Measurements from ENCODE around the gene TEX19. TPM values are rescaled to one million over a fixed set of nuclear protein-coding genes. Genes with fewer than 3 reads are reported as not detected.
"Not testable (repeated sequence)": the region's sequence is repeated elsewhere in the genome, so short reads cannot be mapped to it uniquely, and the experiment has no call there.

Gene TEX19
- total RNA-seq, 2 donors from 2014 or later = not detected

DNA sequence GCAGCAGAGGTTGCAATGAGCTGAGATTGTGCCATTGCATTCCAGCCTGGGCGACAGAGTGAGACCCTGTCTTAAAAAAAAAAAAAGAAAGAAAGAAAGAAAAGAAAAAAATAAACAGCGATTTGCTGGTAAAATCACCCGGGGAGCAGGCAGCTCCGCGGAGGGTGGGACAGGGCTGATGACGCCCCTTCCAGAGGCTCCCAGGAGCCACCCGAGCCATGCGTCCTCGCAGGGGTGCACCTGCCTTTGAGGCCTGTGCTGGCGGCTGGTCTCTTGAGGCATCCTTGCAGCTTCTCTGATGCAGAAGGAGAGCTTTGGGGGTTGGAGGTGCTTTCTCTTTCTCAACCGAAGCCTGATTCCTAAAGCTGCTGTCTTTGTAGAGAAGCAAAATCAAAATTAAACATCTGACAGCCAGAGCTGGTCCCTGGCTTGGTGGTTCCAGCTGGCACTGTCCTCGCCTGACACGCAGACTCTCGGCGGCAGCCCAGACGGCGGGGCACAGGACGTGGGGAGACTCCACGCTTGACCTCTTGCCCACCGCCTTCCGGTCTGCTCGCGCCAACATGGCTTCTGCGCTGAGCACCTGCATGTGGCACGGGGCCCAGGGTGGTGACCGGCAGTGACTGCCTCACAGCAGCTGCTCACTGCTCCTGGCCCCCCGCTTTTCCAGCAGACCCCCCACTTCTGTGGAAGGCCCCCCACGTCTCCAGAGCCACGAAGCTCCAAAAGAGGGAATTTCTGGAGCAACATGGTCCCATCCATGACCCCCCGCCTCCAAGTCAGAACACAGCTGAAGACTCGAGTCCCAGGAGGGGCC is 19.1 kb downstream of the TEX19 start:
- no peak overlapping the region for H3K4me3 Mint-ChIP-seq
- no peak overlapping the region for H3K27ac Mint-ChIP-seq
- no peaks in the 10 kb centered on the region for H3K9me3 Mint-ChIP-seq
- H3K36me3 Mint-ChIP-seq = no peaks in the 10 kb centered on the region
- H3K27me3 Mint-ChIP-seq = peaks cover 15 to 21% of the 10 kb centered on the region in 2 donors
- DNase-seq (ENCODE audit: low spot score) = no peak
- peaks cover 9 to 12% of the 10 kb centered on the region in 2 donors for H3K4me1 Mint-ChIP-seq (ENCODE audit: low read depth in 2 of 2)
- no peak for ATAC-seq

DNA sequence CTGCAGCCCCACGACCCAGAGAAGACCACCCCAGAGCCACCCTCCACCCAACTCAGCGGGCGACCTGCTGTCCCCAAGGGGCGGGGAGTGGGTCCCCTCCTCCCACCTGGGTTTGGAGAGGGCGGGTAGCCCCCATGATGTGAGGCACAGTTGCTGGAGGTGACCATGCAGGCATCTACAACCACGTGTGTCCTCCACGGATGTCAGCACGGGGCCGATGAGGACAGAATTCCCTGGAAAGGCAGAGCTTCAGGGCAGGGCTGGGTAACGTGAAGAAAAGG is 19.6 kb downstream of the TEX19 start:
- Mint-ChIP-seq H3K36me3 (no peaks in the 10 kb centered on the region), H3K27ac (no peak overlapping the region), H3K4me3 (no peak overlapping the region), H3K4me1 (ENCODE audit: low read depth in 2 of 2) (peaks cover 9 to 12% of the 10 kb centered on the region in 2 donors), H3K27me3 (peaks cover 9 to 18% of the 10 kb centered on the region in 2 donors), H3K9me3 (no peaks in the 10 kb centered on the region)
- DNase-seq (ENCODE audit: low spot score) (no peak), ATAC-seq (no peak)

DNA sequence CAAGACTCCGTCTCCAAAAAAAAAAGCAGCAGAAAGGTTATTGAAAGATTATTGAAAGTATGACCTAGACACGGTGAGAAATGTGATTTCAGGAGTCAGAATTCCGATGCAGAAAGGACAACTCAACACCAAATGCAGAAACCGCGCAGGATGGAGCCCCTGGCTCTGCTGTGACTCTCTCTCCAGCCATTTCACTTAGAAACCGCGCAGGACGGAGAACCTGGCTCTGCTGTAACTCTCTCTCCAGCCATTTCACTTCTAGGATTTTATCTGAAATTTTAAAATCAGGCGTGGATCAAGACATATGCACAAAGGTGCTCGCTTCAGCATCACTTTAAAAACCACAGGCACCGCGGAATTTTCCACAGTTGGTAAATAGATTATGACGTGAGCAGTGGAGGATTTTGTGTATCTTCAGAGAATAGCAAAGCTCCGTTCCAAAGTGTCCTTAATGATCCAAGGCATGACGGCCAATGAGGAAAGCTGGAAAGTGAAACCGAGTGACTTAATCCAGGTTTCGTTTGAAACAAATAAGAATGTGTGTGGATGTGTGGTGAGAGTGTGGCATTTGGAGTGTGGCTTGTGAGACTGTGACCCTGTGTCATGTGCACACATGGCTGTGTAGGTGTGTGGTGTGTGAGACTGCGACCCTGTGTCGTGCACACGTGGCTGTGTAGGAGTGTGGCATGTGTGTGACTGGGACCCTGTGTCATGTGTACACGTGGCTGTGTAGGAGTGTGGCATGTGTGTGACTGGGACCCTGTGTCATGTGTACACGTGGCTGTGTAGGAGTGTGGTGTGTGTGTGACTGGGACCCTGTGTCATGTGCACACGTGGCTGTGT is 22.0 kb downstream of the TEX19 start:
- Mint-ChIP-seq H3K27me3 (peaks cover 8 to 14% of the 10 kb centered on the region in 2 donors), H3K27ac (no peak overlapping the region), H3K4me1 (ENCODE audit: low read depth in 2 of 2) (peaks cover 9 to 12% of the 10 kb centered on the region in 2 donors), H3K4me3 (no peak overlapping the region), H3K9me3 (no peaks in the 10 kb centered on the region), H3K36me3 (no peaks in the 10 kb centered on the region)
- DNase-seq (ENCODE audit: low spot score) (no peak), ATAC-seq (no peak)

DNA sequence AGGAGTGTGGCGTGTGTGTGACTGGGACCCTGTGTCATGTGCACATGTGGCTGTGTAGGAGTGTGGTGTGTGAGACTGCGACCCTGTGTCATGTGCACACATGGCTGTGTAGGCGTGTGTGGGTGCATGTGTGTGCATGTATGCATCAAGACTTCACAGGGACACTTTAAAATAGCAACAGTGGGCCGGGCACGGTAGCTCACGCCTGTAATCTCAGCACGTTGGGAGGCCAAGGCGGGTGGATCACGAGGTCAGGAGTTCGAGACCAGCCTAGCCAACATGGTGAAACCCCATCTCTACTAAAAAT is 22.6 kb downstream of the TEX19 start:
- H3K27me3 Mint-ChIP-seq = peaks cover 8 to 14% of the 10 kb centered on the region in 2 donors
- H3K4me1 Mint-ChIP-seq (ENCODE audit: low read depth in 2 of 2) = peaks cover 9 to 12% of the 10 kb centered on the region in 2 donors
- ATAC-seq; H3K36me3 Mint-ChIP-seq; H3K4me3 Mint-ChIP-seq; H3K9me3 Mint-ChIP-seq; H3K27ac Mint-ChIP-seq; DNase-seq (ENCODE audit: low spot score): not testable (repeated sequence)

DNA sequence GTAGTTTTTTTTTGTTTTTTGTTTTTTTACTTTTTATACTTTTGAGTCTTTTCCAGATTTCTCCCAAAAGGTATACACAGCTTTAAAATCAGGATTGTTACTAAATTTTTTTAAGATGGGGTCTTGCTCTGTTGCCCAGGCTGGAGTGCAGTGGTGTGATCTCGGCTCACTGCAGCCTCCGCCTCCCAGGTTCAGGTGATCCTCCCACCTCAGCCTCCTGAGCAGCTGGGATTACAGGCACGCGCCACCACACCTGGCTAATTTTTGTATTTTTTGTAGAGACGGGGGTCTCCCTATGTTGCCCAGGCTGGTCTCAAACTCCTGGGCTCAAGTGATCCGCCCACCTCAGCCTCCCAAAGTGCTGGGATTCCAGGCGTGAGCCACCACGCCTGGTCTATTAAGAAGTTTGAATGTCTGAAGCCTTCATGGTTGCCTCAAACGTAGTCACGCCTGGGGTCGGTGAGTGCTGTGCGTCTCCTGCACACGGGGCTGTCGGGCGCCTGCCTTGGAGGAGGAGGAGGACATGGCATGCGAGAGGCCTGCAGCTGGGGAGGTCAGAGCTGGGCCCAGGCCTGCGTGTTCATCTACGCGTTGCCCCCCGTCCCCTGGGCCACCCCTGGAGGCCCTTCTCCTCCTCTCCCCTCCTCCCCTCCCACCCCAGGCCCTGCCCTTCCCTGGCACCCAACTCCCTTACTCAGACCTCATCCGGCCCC is 23.3 kb downstream of the TEX19 start:
- not testable (repeated sequence) for DNase-seq (ENCODE audit: low spot score); H3K27ac Mint-ChIP-seq; H3K9me3 Mint-ChIP-seq; H3K4me3 Mint-ChIP-seq; ATAC-seq; H3K36me3 Mint-ChIP-seq
- Mint-ChIP-seq H3K27me3 (peaks cover 9 to 15% of the 10 kb centered on the region in 2 donors), H3K4me1 (ENCODE audit: low read depth in 2 of 2) (peaks cover 9 to 12% of the 10 kb centered on the region in 2 donors)

DNA sequence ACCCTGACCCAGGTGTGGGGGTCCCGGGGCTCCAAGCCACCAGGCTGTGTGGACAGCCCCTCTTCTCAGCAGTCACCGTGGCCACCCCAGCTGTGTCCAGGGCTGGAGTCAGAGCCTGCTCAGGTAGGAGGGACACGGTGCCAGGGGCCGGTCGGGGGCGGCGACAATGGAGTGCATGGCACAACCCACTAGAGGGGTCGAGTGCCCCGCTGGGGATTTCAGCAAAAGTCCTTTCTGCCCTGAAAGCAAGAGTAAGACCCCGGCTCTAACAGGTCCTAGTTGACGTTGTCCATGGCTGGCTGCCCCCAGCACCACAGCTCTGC is 23.8 kb downstream of the TEX19 start:
- no peak overlapping the region for H3K4me3 Mint-ChIP-seq
- H3K27me3 Mint-ChIP-seq = peaks cover 15 to 19% of the 10 kb centered on the region in 2 donors
- H3K4me1 Mint-ChIP-seq (ENCODE audit: low read depth in 2 of 2) = peaks cover 12 to 14% of the 10 kb centered on the region in 2 donors
- no peaks in the 10 kb centered on the region for H3K36me3 Mint-ChIP-seq
- no peaks in the 10 kb centered on the region for H3K9me3 Mint-ChIP-seq
- H3K27ac Mint-ChIP-seq = no peak overlapping the region
- DNase-seq (ENCODE audit: low spot score) = no peak
- no peak for ATAC-seq

DNA sequence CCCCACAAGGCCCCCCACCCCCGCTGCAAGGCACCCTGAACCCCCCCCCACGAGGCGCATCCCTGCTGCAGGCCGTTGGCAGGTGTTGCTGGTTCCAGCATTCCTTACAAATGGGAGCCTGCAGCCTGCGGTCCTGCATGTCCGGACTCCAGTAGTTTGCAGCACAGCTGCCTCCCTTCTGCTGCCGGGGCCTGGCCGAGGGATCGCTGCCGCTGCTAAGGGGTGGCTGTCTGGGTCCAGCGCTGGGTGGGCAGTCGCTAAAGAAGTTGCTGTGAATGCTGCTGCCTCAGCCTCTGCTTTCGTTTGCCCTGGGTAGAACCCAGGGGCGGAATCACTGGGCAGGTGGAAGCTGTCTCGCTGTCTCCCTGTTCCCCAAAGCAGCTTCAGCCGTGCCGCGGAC is 24.4 kb downstream of the TEX19 start:
- peaks cover 12 to 14% of the 10 kb centered on the region in 2 donors for H3K4me1 Mint-ChIP-seq (ENCODE audit: low read depth in 2 of 2)
- no peaks in the 10 kb centered on the region for H3K9me3 Mint-ChIP-seq
- ATAC-seq (no peak), DNase-seq (ENCODE audit: low spot score) (no peak)
- peaks cover 16 to 19% of the 10 kb centered on the region in 2 donors for H3K27me3 Mint-ChIP-seq
- no peak overlapping the region for H3K4me3 Mint-ChIP-seq
- H3K36me3 Mint-ChIP-seq = no peaks in the 10 kb centered on the region
- no peak overlapping the region for H3K27ac Mint-ChIP-seq

DNA sequence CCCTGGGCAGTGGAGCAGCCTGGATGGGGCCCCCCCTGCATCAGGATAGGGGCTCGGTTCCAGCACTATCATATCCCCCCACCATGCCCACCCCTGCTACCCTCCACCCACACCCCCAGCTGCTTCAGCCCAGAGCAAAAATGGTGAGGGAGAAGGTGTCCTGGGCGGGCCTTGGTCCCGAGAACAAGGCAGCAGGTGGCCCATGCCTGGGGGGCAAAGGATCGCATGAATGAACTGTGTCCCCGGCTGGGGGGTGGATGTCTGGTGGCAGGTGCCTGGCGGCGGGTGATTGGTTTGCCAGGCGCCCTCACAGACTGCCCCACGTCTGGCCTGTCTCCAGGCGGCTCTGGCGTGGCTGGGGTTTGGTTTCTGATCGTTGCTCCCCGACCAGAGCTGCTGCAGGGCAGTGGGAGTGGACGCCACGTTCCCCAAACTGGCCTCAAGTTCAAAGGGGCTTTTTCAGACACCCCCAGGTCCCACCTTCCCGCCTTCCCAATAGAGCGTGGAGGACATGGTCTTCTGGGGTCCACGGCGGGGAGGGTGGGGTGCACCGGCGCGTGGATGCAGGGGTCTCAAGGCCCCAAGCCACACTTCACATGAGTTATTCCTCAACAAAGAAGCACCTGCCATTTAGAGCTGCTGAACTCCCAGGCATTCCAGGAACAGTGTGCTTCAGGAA is 25.1 kb downstream of the TEX19 start:
- peaks cover 16% of the 10 kb centered on the region in 2 donors for H3K27me3 Mint-ChIP-seq
- no peak for DNase-seq (ENCODE audit: low spot score)
- no peaks in the 10 kb centered on the region for H3K36me3 Mint-ChIP-seq
- H3K27ac Mint-ChIP-seq = no peak overlapping the region
- peaks cover 12 to 14% of the 10 kb centered on the region in 2 donors for H3K4me1 Mint-ChIP-seq (ENCODE audit: low read depth in 2 of 2)
- no peak for ATAC-seq
- no peak overlapping the region for H3K4me3 Mint-ChIP-seq
- H3K9me3 Mint-ChIP-seq = no peaks in the 10 kb centered on the region

DNA sequence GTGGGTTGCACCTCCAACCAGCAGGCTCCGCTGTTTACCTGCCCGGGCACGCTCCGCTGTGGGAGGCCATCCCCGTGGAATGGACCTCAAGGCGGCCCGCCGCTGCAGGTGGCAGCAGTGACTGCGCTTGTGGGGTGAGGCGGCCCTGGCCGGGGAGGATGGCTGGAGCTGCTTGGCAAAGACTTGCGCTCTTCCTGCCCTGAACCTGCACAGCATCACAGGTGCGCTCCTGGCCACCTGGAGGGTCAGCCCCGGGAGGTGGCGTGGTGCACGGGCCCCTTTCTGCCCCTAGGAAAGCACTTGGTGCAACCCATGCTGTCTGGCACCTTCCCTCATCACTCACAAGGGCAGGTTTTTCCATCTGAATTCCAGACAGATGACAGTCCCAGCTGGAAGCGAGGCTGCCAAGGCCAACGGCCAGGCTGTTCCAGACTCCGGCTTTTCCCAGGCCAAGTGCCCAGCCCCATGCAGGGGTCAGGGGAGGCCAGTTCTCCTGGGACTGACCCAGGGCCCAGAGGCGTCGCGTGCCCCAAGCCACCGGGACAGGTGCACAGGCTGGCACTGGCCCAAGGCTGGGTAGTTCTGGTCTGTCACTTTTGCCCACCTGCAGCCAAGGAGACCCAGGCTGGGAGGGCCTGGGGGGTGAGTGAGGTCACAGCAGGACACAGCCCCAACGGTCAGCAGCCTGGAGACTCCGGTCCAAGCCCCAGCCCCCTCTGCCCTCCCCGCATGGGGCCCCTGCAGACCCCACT is 25.9 kb downstream of the TEX19 start:
- DNase-seq (ENCODE audit: low spot score) (no peak), ATAC-seq (peak in 1 of 2 donors; percentile 29)
- Mint-ChIP-seq H3K9me3 (no peaks in the 10 kb centered on the region), H3K36me3 (no peaks in the 10 kb centered on the region), H3K27ac (no peak overlapping the region), H3K4me3 (no peak overlapping the region), H3K4me1 (ENCODE audit: low read depth in 2 of 2) (peaks cover 9 to 11% of the 10 kb centered on the region in 2 donors), H3K27me3 (peaks cover 13 to 14% of the 10 kb centered on the region in 2 donors)

DNA sequence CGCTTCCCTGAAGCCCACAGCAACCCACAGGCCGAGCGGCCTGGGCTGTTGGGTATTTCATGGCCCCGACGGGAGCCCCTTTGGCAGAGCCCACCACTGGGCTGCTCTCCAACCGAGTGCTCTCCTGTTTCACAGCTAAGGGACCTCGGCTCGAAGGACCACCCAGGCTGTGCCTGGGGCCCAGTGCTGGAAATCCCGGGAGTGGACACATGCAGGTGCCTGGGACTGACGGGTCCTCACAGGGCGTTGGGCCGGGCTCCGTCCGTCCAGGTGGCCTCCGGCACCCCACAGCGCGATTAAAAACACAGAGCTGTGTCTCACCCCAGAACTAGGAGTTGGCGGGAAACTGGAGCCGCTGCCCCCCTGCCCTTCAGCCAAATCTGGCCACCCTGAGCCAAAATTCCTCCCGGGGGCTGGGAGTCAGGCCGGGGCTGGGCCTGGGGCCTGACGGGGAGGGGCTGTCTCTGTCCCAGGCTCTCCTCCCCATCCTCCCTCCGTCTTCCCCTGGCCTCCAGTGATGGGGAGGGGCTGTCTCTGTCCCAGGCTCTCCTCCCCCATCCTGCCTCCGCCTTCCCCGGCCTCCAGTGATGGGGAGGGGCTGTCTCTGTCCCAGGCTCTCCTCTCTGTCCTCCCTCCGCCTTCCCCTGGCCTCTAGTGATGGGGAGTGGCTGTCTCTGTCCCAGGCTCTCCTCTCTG is 26.7 kb downstream of the TEX19 start:
- Mint-ChIP-seq H3K27ac (no peak overlapping the region), H3K4me1 (ENCODE audit: low read depth in 2 of 2) (peaks cover 6 to 8% of the 10 kb centered on the region in 2 donors), H3K27me3 (peaks cover 9 to 11% of the 10 kb centered on the region in 2 donors), H3K9me3 (no peaks in the 10 kb centered on the region), H3K4me3 (no peak overlapping the region), H3K36me3 (no peaks in the 10 kb centered on the region)
- DNase-seq (ENCODE audit: low spot score) = peak; percentile 25
- ATAC-seq = no peak

DNA sequence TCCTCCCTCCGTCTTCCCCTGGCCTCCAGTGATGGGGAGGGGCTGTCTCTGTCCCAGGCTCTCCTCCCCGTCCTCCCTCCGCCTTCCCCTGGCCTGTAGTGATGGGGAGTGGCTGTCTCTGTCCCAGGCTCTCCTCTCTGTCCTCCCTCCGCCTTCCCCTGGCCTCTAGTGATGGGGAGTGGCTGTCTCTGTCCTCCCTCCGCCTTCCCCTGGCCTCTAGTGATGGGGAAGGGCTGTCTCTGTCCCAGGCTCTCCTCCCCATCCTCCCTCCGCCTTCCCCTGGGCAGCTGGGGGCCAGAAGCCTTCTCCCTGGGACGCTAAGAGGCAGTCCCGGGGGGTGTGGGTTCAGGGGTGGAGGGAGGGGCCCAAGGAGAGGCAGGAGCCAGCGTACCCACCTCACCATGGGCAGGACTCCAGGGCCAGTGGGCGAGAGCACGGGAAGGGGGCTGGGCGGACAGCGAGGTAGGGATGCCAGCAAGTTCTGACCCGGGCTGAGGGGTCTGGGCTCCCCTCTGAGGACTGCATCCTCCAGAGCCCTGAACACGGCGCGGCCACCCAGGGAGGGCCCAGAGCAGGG is 27.3 kb downstream of the TEX19 start:
- H3K36me3 Mint-ChIP-seq = no peaks in the 10 kb centered on the region
- no peak for DNase-seq (ENCODE audit: low spot score)
- H3K4me1 Mint-ChIP-seq (ENCODE audit: low read depth in 2 of 2) = peaks cover 2 to 5% of the 10 kb centered on the region in 2 donors
- no peak overlapping the region for H3K27ac Mint-ChIP-seq
- H3K27me3 Mint-ChIP-seq = peaks cover 8 to 9% of the 10 kb centered on the region in 2 donors
- no peaks in the 10 kb centered on the region for H3K9me3 Mint-ChIP-seq
- H3K4me3 Mint-ChIP-seq = no peak overlapping the region
- no peak for ATAC-seq

DNA sequence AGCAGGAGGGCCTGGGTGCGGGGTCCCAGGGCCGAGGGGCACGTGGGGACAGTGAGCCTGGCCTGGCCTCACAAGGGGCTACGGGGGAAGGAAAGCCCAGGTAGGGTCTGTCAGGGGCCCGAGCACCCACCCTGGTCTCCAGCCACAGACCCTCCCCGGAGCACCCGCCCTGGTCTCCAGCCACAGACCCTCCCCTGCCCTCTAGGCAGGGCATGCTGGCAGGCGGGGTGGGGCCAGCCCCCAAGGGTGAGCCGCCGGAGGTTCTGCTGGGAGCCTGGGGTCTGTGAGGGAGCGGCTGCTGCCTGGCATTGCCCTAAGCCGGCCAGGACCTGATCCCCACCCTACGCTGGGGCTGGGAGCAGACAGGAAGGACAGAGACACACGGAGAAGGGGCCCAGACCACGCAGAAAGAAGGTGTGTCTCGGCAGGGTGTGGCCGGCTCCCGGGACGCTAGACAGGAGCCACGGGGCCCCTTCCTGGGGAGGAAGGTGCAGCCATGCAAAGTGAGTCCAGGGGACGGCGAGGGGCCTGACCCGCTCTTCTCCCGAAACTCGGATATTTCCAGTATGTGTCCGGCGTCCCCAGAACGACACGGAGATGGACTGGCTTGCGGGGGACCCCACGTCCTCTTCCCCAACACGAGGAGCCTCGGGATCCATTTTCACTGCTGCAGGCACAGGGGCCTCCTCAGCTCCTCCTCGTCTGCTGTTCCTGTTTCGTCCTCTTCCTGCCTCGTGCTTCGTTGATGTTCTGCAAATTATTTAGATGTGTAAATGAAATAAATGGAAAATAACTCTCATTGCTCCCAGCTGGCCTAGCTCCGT is 28.0 kb downstream of the TEX19 start:
- Mint-ChIP-seq H3K4me3 (no peak overlapping the region), H3K9me3 (no peaks in the 10 kb centered on the region), H3K36me3 (no peaks in the 10 kb centered on the region), H3K4me1 (ENCODE audit: low read depth in 2 of 2) (peaks cover 0 to 5% of the 10 kb centered on the region in 2 donors), H3K27me3 (peaks cover 8 to 9% of the 10 kb centered on the region in 2 donors), H3K27ac (no peak overlapping the region)
- ATAC-seq (no peak), DNase-seq (ENCODE audit: low spot score) (no peak)

Data from natural killer cell treated with Interleukin-12 subunit alpha and Interleukin-12 subunit beta and Interleukin-15 and Interleukin-18, amount 100 ng/mL, for 72 hours (primary cell).